T-helper 2 cell (primary cell): ENCODE data around the gene TTLL7.
A peak's percentile ranks its signal among the peaks of the same experiment; 100 is the strongest.
"Not testable (repeated sequence)": the region's sequence is repeated elsewhere in the genome, so short reads cannot be mapped to it uniquely, and the experiment has no call there.

Source experiments
- DNase-seq, 5 experiments: peaks; one replicate each; pipeline versions ENCODE4 v3.0.0 to v3.0.0-alpha.2; 2012 to 2022

The TTLL7 gene

GRCh38 chr1:83927701-83928100 lies 71.2 kb downstream of the TTLL7 start:
- no peak for DNase-seq

- no peak for DNase-seq
These were observed 71.9 kb downstream of the TTLL7 start for GRCh38 chr1:83927061-83927460.

- DNase-seq = no peak
These were observed 75.4 kb downstream of the TTLL7 start for GRCh38 chr1:83923553-83923952.

- DNase-seq = no peak
These were observed 76.5 kb downstream of the TTLL7 start for GRCh38 chr1:83922431-83922830.

GRCh38 chr1:83920320-83920719 lies 78.6 kb downstream of the TTLL7 start:
- DNase-seq = no peak

- DNase-seq = no peak
These were observed 79.1 kb downstream of the TTLL7 start for GRCh38 chr1:83919872-83920271.

GRCh38 chr1:83918688-83919285 lies 80.1 kb downstream of the TTLL7 start:
- DNase-seq = no peak

- no peak for DNase-seq
These were observed 81.0 kb downstream of the TTLL7 start for GRCh38 chr1:83917959-83918358.

- DNase-seq = not testable (repeated sequence)
These were observed 82.8 kb downstream of the TTLL7 start for GRCh38 chr1:83916094-83916493.

- no peak for DNase-seq
These were observed 86.1 kb downstream of the TTLL7 start for GRCh38 chr1:83912876-83913275.

- no peak for DNase-seq
These were observed 88.5 kb downstream of the TTLL7 start for GRCh38 chr1:83910461-83910860.

GRCh38 chr1:83909687-83910086 lies 89.2 kb downstream of the TTLL7 start:
- no peak for DNase-seq

GRCh38 chr1:83905315-83905907 lies 93.5 kb downstream of the TTLL7 start:
- DNase-seq = peak in 1 of 5 experiments; percentile 21

- DNase-seq = no peak
These were observed 97.3 kb downstream of the TTLL7 start for GRCh38 chr1:83901547-83902155.

- DNase-seq = peak in 1 of 5 experiments; percentile 1
These were observed 98.4 kb downstream of the TTLL7 start for GRCh38 chr1:83900524-83900923.

- DNase-seq = no peak
These were observed 101.4 kb downstream of the TTLL7 start for GRCh38 chr1:83897516-83897915.

- DNase-seq = no peak
These were observed 102.6 kb downstream of the TTLL7 start for GRCh38 chr1:83896299-83896698.

- DNase-seq = no peak
These were observed 109.2 kb downstream of the TTLL7 start for GRCh38 chr1:83889707-83890106.

- DNase-seq = no peak
These were observed 111.4 kb downstream of the TTLL7 start for GRCh38 chr1:83887483-83887882.

- no peak for DNase-seq
These were observed 115.0 kb downstream of the TTLL7 start for GRCh38 chr1:83883979-83884378.

GRCh38 chr1:83882906-83883305 lies 116.0 kb downstream of the TTLL7 start:
- no peak for DNase-seq

- DNase-seq = no peak
These were observed 126.4 kb downstream of the TTLL7 start for GRCh38 chr1:83872515-83872914.

GRCh38 chr1:83864991-83865390 lies 133.9 kb downstream of the TTLL7 start:
- no peak for DNase-seq

- DNase-seq = peak; percentile 40 to 74 (median 58)
These were observed 138.3 kb downstream of the TTLL7 start for GRCh38 chr1:83860490-83861221.
